ENCODE measurements around the gene EIF5A2. TPM values are rescaled to one million over a fixed set of nuclear protein-coding genes. Genes with fewer than 3 reads are reported as not detected.

EIF5A2 gene
- total and polyA plus RNA-seq, 7 experiments from 2014 or later, result 5.5 to 11.3 (median 8.9) TPM

GRCh38 chr3:170869239-170869590 is 39.2 kb downstream of the EIF5A2 start:
- Mint-ChIP-seq H3K9me3 (peaks cover 0 to 6% (median 0%) of the 10 kb centered on the region in 11 donors), H3K4me3 (peak overlapping the region; percentile 93 to 98 (median 94)), H3K27ac (peak overlapping the region; percentile 96 to 99 (median 98)), H3K4me1 (peaks cover 10 to 41% (median 26%) of the 10 kb centered on the region in 7 donors), H3K27me3 (peaks cover 0 to 2% (median 0%) of the 10 kb centered on the region in 5 donors), H3K36me3 (peaks cover 17 to 33% (median 31%) of the 10 kb centered on the region in 5 donors)
- DNase-seq, result peak in 1 of 9 donors; percentile 5
- Histone ChIP-seq H3K4me3 (ENCODE audit: low read length) (peak overlapping the region; percentile 84), H3K36me3 (ENCODE audit: control insufficient read depth in 2 of 3, insufficient read depth in 3 of 3, low read length in 3 of 3) (peaks cover 7 to 33% (median 15%) of the 10 kb centered on the region in 3 experiments), H3K27me3 (ENCODE audit: control insufficient read depth in 2 of 2, insufficient read depth in 2 of 2, low read length in 2 of 2) (no peaks in the 10 kb centered on the region), H3K9me3 (ENCODE audit: control insufficient read depth in 2 of 3, low read length in 3 of 3) (no peaks in the 10 kb centered on the region), H3K4me1 (ENCODE audit: control insufficient read depth in 2 of 2, insufficient read depth in 2 of 2, low read length in 2 of 2) (peaks cover 22% of the 10 kb centered on the region in 2 donors), H3K27ac (ENCODE audit: low read depth, low read length) (peak overlapping the region; percentile 86)
- ChIA-PET CTCF (interaction anchor here (1.2 kb wide), 1 partner anchor 39 kb away, joined by 3 read pairs; the partner anchor contains the start of gene EIF5A2), POLR2A (interaction anchor here (0.6 to 2.4 kb wide), 5 partner anchors 26 to 1097 kb away, joined by 3 to 35 read pairs (median 4); partner anchors contain the start of genes EIF5A2, MYNN and PHC3)
- intact Hi-C loops (cut with micrococcal nuclease), result loop anchor here (1.0 to 5.0 kb wide), 5 partner anchors 57 to 1168 kb away; partner anchors contain the start of genes SEC62 (in 2 of the 2), FNDC3B (in 1 of the 2) and PRKCI (in 1 of the 2)
- no peak for ATAC-seq

DNA sequence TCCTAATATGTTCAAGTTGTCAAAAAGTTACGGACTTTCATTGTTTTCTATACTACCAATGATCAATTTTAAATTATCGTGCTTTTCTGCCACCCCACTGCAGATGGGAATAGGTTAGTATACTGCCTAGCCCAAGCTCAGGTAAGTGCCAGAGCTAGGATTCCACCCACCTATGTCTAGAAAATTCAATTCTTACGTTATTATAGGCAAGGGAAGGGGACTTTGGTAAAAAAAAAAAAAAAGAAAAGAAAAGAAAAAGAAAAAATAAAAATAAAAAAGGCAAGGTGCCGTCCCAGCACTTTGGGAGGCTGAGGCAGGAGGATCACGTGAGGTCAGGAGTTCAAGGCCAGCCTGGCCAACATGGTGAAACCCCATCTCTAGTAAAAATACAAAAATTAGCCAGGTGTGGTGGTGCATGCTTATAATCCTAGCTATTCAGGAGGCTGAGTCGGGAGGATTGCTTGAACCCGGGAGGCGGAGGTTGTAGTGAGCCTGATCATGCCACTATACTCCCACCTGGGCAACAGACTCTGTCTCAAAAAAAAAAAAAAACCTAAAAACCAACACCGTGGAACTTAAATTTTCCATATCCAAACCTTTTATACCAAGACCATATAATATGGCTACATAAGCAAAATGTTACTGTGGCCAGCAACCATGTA is 39.7 kb downstream of the EIF5A2 start:
- Histone ChIP-seq H3K27ac (ENCODE audit: low read depth, low read length) (peak overlapping the region; percentile 86), H3K9me3 (ENCODE audit: control insufficient read depth in 2 of 3, low read length in 3 of 3) (no peaks in the 10 kb centered on the region), H3K27me3 (ENCODE audit: control insufficient read depth in 2 of 2, insufficient read depth in 2 of 2, low read length in 2 of 2) (no peaks in the 10 kb centered on the region), H3K4me3 (ENCODE audit: low read length) (peak overlapping the region; percentile 84), H3K4me1 (ENCODE audit: control insufficient read depth in 2 of 2, insufficient read depth in 2 of 2, low read length in 2 of 2) (peaks cover 22% of the 10 kb centered on the region in 2 donors), H3K36me3 (ENCODE audit: control insufficient read depth in 2 of 3, insufficient read depth in 3 of 3, low read length in 3 of 3) (peaks cover 7 to 33% (median 15%) of the 10 kb centered on the region in 3 experiments)
- ATAC-seq, result no peak
- Mint-ChIP-seq H3K4me3 (peak overlapping the region; percentile 93 to 98 (median 94)), H3K4me1 (peaks cover 10 to 41% (median 26%) of the 10 kb centered on the region in 7 donors), H3K27ac (peak overlapping the region; percentile 96 to 99 (median 98)), H3K9me3 (peaks cover 0 to 1% (median 0%) of the 10 kb centered on the region in 11 donors), H3K27me3 (no peaks in the 10 kb centered on the region), H3K36me3 (peaks cover 17 to 35% (median 32%) of the 10 kb centered on the region in 5 donors)
- intact Hi-C loops (cut with micrococcal nuclease), result loop anchor here (1.0 to 5.0 kb wide), 5 partner anchors 56 to 1169 kb away; partner anchors contain the start of genes SEC62 (in 2 of the 2), FNDC3B (in 1 of the 2) and PRKCI (in 1 of the 2)
- ChIA-PET CTCF (no interaction called here), POLR2A (interaction anchor here (0.6 to 2.4 kb wide), 5 partner anchors 9 to 1003 kb away, joined by 3 to 35 read pairs (median 3); partner anchors contain the start of genes EIF5A2 and PHC3)
- DNase-seq, result no peak

- Mint-ChIP-seq H3K27ac (peak overlapping the region in 8 of 9 donors; percentile 2 to 62 (median 42)), H3K4me3 (peak overlapping the region in 7 of 10 donors; percentile 5 to 63 (median 39)), H3K36me3 (peaks cover 17 to 35% (median 32%) of the 10 kb centered on the region in 5 donors), H3K27me3 (no peaks in the 10 kb centered on the region), H3K9me3 (peaks cover 0 to 1% (median 0%) of the 10 kb centered on the region in 11 donors), H3K4me1 (peaks cover 10 to 41% (median 26%) of the 10 kb centered on the region in 7 donors)
- no peaks in the 10 kb centered on the region for H3K9me3 ChIP-seq (ENCODE audit: control insufficient read depth in 2 of 3, low read length in 3 of 3)
- H3K4me1 ChIP-seq (ENCODE audit: control insufficient read depth in 2 of 2, insufficient read depth in 2 of 2, low read length in 2 of 2), result peaks cover 22% of the 10 kb centered on the region in 2 donors
- H3K4me3 ChIP-seq (ENCODE audit: low read length), result no peak overlapping the region
- CTCF ChIA-PET, result no interaction called here
- DNase-seq (no peak), ATAC-seq (no peak)
- no peaks in the 10 kb centered on the region for H3K27me3 ChIP-seq (ENCODE audit: control insufficient read depth in 2 of 2, insufficient read depth in 2 of 2, low read length in 2 of 2)
- intact Hi-C loops (cut with micrococcal nuclease), result loop anchor here (5.0 kb wide), 4 partner anchors 645 to 1170 kb away; partner anchors contain the start of genes SEC62 (in 2 of the 2), FNDC3B (in 1 of the 2) and PRKCI (in 1 of the 2)
- H3K27ac ChIP-seq (ENCODE audit: low read depth, low read length), result peak overlapping the region; percentile 86
- POLR2A ChIA-PET, result interaction anchor here (0.6 to 0.8 kb wide), 2 partner anchors 7 to 30 kb away, joined by 3 read pairs; no protein-coding TSS in a partner anchor
- peaks cover 7 to 33% (median 15%) of the 10 kb centered on the region in 3 experiments for H3K36me3 ChIP-seq (ENCODE audit: control insufficient read depth in 2 of 3, insufficient read depth in 3 of 3, low read length in 3 of 3)
Observed at GRCh38 chr3:170867143-170867937, 41.1 kb downstream of the EIF5A2 start.

- Mint-ChIP-seq H3K9me3 (peaks cover 0 to 1% (median 0%) of the 10 kb centered on the region in 11 donors), H3K27me3 (no peaks in the 10 kb centered on the region), H3K4me3 (no peak overlapping the region), H3K4me1 (peaks cover 10 to 41% (median 26%) of the 10 kb centered on the region in 7 donors), H3K36me3 (peaks cover 17 to 35% (median 32%) of the 10 kb centered on the region in 5 donors), H3K27ac (peak overlapping the region in 3 of 9 donors; percentile 2 to 62 (median 41))
- intact Hi-C loops (cut with micrococcal nuclease), result loop anchor here (1.0 to 5.0 kb wide), 5 partner anchors 644 to 1171 kb away; partner anchors contain the start of genes SEC62 (in 2 of the 2), FNDC3B (in 1 of the 2), PHC3 (in 1 of the 2) and PRKCI (in 1 of the 2)
- no peaks in the 10 kb centered on the region for H3K27me3 ChIP-seq (ENCODE audit: control insufficient read depth in 2 of 2, insufficient read depth in 2 of 2, low read length in 2 of 2)
- H3K36me3 ChIP-seq (ENCODE audit: control insufficient read depth in 2 of 3, insufficient read depth in 3 of 3, low read length in 3 of 3), result peaks cover 7 to 33% (median 15%) of the 10 kb centered on the region in 3 experiments
- H3K9me3 ChIP-seq (ENCODE audit: control insufficient read depth in 2 of 3, low read length in 3 of 3), result no peaks in the 10 kb centered on the region
- H3K4me1 ChIP-seq (ENCODE audit: control insufficient read depth in 2 of 2, insufficient read depth in 2 of 2, low read length in 2 of 2), result peaks cover 22% of the 10 kb centered on the region in 2 donors
- no peak overlapping the region for H3K4me3 ChIP-seq (ENCODE audit: low read length)
- no peak for ATAC-seq
- ChIA-PET CTCF (no interaction called here), POLR2A (no interaction called here)
- H3K27ac ChIP-seq (ENCODE audit: low read depth, low read length), result no peak overlapping the region
- DNase-seq, result no peak
Observed at GRCh38 chr3:170866499-170866898, 41.9 kb downstream of the EIF5A2 start.

GRCh38 chr3:170865209-170866094 is 43.0 kb downstream of the EIF5A2 start:
- H3K9me3 Mint-ChIP-seq, result peaks cover 0 to 1% (median 0%) of the 10 kb centered on the region in 11 donors
- H3K4me1 ChIP-seq (ENCODE audit: control insufficient read depth in 2 of 2, insufficient read depth in 2 of 2, low read length in 2 of 2), result peaks cover 16 to 18% of the 10 kb centered on the region in 2 donors
- H3K4me1 Mint-ChIP-seq, result peaks cover 10 to 33% (median 26%) of the 10 kb centered on the region in 7 donors
- H3K27me3 Mint-ChIP-seq, result no peaks in the 10 kb centered on the region
- ATAC-seq (no peak), DNase-seq (no peak)
- no peaks in the 10 kb centered on the region for H3K27me3 ChIP-seq (ENCODE audit: control insufficient read depth in 2 of 2, insufficient read depth in 2 of 2, low read length in 2 of 2)
- intact Hi-C loops (cut with micrococcal nuclease), result loop anchor here (1.0 to 5.0 kb wide), 5 partner anchors 643 to 1172 kb away; partner anchors contain the start of genes SEC62 (in 2 of the 2), FNDC3B (in 1 of the 2), PHC3 (in 1 of the 2) and PRKCI (in 1 of the 2)
- POLR2A ChIA-PET, result interaction anchor here (0.8 kb wide), 1 partner anchor 21 kb away, joined by 3 read pairs; no protein-coding TSS in a partner anchor
- CTCF ChIA-PET, result interaction anchor here (0.7 kb wide), 1 partner anchor 1238 kb away, joined by 3 read pairs; no protein-coding TSS in a partner anchor
- no peak overlapping the region for H3K27ac ChIP-seq (ENCODE audit: low read depth, low read length)
- H3K36me3 Mint-ChIP-seq, result peaks cover 17 to 35% (median 32%) of the 10 kb centered on the region in 5 donors
- H3K27ac Mint-ChIP-seq, result peak overlapping the region in 2 of 9 donors; percentile 25 to 68
- no peaks in the 10 kb centered on the region for H3K9me3 ChIP-seq (ENCODE audit: control insufficient read depth in 2 of 3, low read length in 3 of 3)
- no peak overlapping the region for H3K4me3 Mint-ChIP-seq
- H3K4me3 ChIP-seq (ENCODE audit: low read length), result no peak overlapping the region
- peaks cover 7 to 33% (median 15%) of the 10 kb centered on the region in 3 experiments for H3K36me3 ChIP-seq (ENCODE audit: control insufficient read depth in 2 of 3, insufficient read depth in 3 of 3, low read length in 3 of 3)
